Mucosa of stomach (tissue), 1 donor: ENCODE data around the gene ZNF516.

Experiments used
- H3K27me3 ChIP-seq: one replicate; pipeline ENCODE4 v1.7.0; 2013; ENCODE audit warnings: mild to moderate bottlenecking, low read length; ENCODE audit not compliant: control insufficient read depth, insufficient read depth
- H3K36me3 ChIP-seq: one replicate; pipeline ENCODE4 v1.7.0; 2013; ENCODE audit warnings: low read length; ENCODE audit not compliant: control insufficient read depth, insufficient read depth
- H3K4me1 ChIP-seq: one replicate; pipeline ENCODE4 v1.7.0; 2013; ENCODE audit warnings: mild to moderate bottlenecking, low read length; ENCODE audit not compliant: control insufficient read depth, insufficient read depth
- H3K4me3 ChIP-seq: one replicate; pipeline ENCODE4 v1.7.0; 2013; ENCODE audit warnings: low read length
- H3K9ac ChIP-seq: one replicate; pipeline ENCODE4 v1.7.0; 2013; ENCODE audit warnings: mild to moderate bottlenecking, low read length, moderate library complexity
- H3K9me3 ChIP-seq: one replicate; pipeline ENCODE4 v1.7.0; 2013; ENCODE audit warnings: mild to moderate bottlenecking, low read length, moderate library complexity; ENCODE audit not compliant: control insufficient read depth
- donor health status: Pancreatic carcinoma.

Gene ZNF516

GRCh38 chr18:76318607-76319006 is 176.4 kb downstream of the ZNF516 start:
- Histone ChIP-seq H3K27me3 (no peaks in the 10 kb centered on the region), H3K9me3 (no peaks in the 10 kb centered on the region), H3K4me3 (no peak overlapping the region), H3K9ac (no peak overlapping the region), H3K4me1 (no peaks in the 10 kb centered on the region), H3K36me3 (no peaks in the 10 kb centered on the region)

GRCh38 chr18:76317136-76317535 is 177.9 kb downstream of the ZNF516 start:
- Histone ChIP-seq H3K27me3 (no peaks in the 10 kb centered on the region), H3K9ac (no peak overlapping the region), H3K4me3 (no peak overlapping the region), H3K9me3 (no peaks in the 10 kb centered on the region), H3K36me3 (no peaks in the 10 kb centered on the region), H3K4me1 (no peaks in the 10 kb centered on the region)

GRCh38 chr18:76315722-76316230 is 179.3 kb downstream of the ZNF516 start:
- H3K9me3 ChIP-seq: no peaks in the 10 kb centered on the region
- no peak overlapping the region for H3K4me3 ChIP-seq
- no peaks in the 10 kb centered on the region for H3K4me1 ChIP-seq
- no peaks in the 10 kb centered on the region for H3K36me3 ChIP-seq
- no peak overlapping the region for H3K9ac ChIP-seq
- H3K27me3 ChIP-seq: no peaks in the 10 kb centered on the region

GRCh38 chr18:76314496-76314895 is 180.5 kb downstream of the ZNF516 start:
- Histone ChIP-seq H3K36me3 (no peaks in the 10 kb centered on the region), H3K9me3 (no peaks in the 10 kb centered on the region), H3K27me3 (no peaks in the 10 kb centered on the region), H3K9ac (no peak overlapping the region), H3K4me3 (no peak overlapping the region), H3K4me1 (no peaks in the 10 kb centered on the region)

- H3K9me3 ChIP-seq: no peaks in the 10 kb centered on the region
- no peak overlapping the region for H3K4me3 ChIP-seq
- no peaks in the 10 kb centered on the region for H3K4me1 ChIP-seq
- no peak overlapping the region for H3K9ac ChIP-seq
- no peaks in the 10 kb centered on the region for H3K27me3 ChIP-seq
- no peaks in the 10 kb centered on the region for H3K36me3 ChIP-seq
Measured at GRCh38 chr18:76314015-76314414, 181.0 kb downstream of the ZNF516 start.
